ENCODE measurements around the gene RRP1B. TPM values are rescaled to one million over a fixed set of nuclear protein-coding genes. Genes with fewer than 3 reads are reported as not detected.

Gene RRP1B
- total and polyA plus RNA-seq, 5 donors: 4.7 to 12.5 (median 11.2) TPM

- H3K4me1 ChIP-seq (ENCODE audit: control insufficient read depth, insufficient read depth, low read length): peaks cover 14% of the 10 kb centered on the region
- H3K27me3 ChIP-seq (ENCODE audit: control insufficient read depth, insufficient read depth): no peaks in the 10 kb centered on the region
- H3K4me3 ChIP-seq (ENCODE audit: low read length): peak within 1 kb of the TSS; percentile 55
- H3K27ac ChIP-seq (ENCODE audit: low read length): peak within 1 kb of the TSS; percentile 27
- ATAC-seq: peak; percentile 90 to 96
- intact Hi-C loops (cut with DNase I): loop anchor here in 1 of 4 donors (10.0 kb wide), 1 partner anchor 54 kb away; no protein-coding TSS in a partner anchor
- H3K9me3 ChIP-seq (ENCODE audit: control insufficient read depth, low read length): no peaks in the 10 kb centered on the region
- WGBS: under 1% methylated on average over 117 of the region's 117 CpGs
- peak; percentile 87 to 96 (median 95) for DNase-seq
Observed at GRCh38 chr21:43718872-43719747, 59.8 kb downstream of the RRP1B start, which contains the start of gene PDXK. TSS of gene PDXK (plus strand) at chr21:43719129. CDS start at chr21:43719295, 166 bp downstream.

DNA sequence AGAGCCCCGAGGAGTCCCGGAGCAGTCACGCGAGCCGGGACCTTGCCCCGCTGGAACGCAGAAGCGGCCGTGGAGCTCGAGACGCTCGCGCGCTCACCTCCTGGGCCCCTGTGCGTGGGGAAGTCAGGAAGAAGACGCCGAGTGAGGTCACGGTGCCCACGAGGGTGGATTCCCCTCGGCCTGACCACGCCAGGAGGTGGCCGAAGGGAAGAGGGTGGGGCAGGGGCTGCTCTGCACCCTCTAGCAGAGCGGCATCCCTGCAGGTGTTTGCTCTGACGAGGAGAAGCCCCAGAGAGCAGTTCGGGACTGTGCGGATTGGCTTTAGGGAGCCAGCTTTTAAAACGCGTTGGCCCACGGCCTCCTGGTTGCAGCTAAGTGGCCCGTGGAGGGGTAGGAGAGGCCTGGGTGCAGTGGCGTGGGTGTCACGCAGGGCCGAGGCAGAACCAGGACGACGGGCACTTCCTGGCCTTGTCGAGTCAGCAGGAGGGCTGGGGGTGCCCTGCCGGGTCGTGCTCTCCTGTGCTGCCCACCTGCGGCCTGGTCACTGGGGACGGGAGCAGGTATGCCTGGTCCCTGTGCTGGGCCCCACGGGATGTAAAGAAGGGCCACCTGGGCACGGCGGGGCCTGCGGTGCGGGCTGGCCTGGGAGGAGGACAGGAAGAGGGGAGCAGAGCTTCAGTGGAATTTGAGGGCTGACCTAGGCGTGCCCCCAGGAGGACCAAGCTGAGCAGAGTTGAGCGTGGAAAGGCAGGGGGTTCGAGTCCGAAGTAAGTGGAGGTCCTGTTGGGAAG is 60.6 kb downstream of the RRP1B start:
- H3K27me3 ChIP-seq (ENCODE audit: control insufficient read depth, insufficient read depth): no peaks in the 10 kb centered on the region
- peak overlapping the region; percentile 27 for H3K27ac ChIP-seq (ENCODE audit: low read length)
- H3K9me3 ChIP-seq (ENCODE audit: control insufficient read depth, low read length): no peaks in the 10 kb centered on the region
- H3K4me3 ChIP-seq (ENCODE audit: low read length): peak overlapping the region; percentile 55
- DNase-seq: peak in 2 of 3 donors; percentile 65 to 72
- H3K4me1 ChIP-seq (ENCODE audit: control insufficient read depth, insufficient read depth, low read length): peaks cover 14% of the 10 kb centered on the region
- intact Hi-C loops (cut with DNase I): loop anchor here in 2 of 4 donors (5.0 to 10.0 kb wide), 2 partner anchors 33 to 55 kb away; no protein-coding TSS in a partner anchor
- peak; percentile 9 to 20 for ATAC-seq
- WGBS: 14% methylated on average over 49 of the region's 49 CpGs

GRCh38 chr21:43720539-43721166 is 61.3 kb downstream of the RRP1B start:
- ATAC-seq (no peak), DNase-seq (peak in 2 of 3 donors; percentile 51 to 55)
- intact Hi-C loops (cut with DNase I): loop anchor here in 1 of 4 donors (5.0 kb wide), 1 partner anchor 33 kb away; no protein-coding TSS in a partner anchor
- peaks cover 14% of the 10 kb centered on the region for H3K4me1 ChIP-seq (ENCODE audit: control insufficient read depth, insufficient read depth, low read length)
- H3K27me3 ChIP-seq (ENCODE audit: control insufficient read depth, insufficient read depth): no peaks in the 10 kb centered on the region
- no peak overlapping the region for H3K27ac ChIP-seq (ENCODE audit: low read length)
- no peaks in the 10 kb centered on the region for H3K9me3 ChIP-seq (ENCODE audit: control insufficient read depth, low read length)
- peak overlapping the region; percentile 55 for H3K4me3 ChIP-seq (ENCODE audit: low read length)
- WGBS: 85% methylated on average over 16 of the region's 16 CpGs

DNA sequence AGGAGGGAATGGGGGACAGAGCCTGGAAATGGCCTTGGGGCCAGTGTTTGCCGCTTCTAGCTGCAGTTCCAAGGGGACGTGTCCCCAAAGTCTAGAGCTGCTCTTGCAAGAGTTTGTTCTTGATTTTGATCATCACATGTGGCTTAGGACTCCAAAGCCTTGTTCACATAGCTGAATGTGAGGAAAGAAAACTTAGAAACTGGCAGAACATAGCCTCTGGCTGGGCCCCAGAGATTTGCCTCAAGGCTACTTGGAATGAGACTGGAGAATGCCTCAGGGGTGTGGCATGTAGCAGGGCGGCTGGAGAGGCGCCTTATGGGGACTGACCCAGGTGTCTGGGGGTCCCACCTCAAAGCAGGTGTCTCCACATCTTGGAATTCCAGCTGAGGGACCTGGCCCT is 61.8 kb downstream of the RRP1B start:
- 93% methylated on average over 4 of the region's 4 CpGs for WGBS
- H3K27ac ChIP-seq (ENCODE audit: low read length): no peak overlapping the region
- no peak overlapping the region for H3K4me3 ChIP-seq (ENCODE audit: low read length)
- no peaks in the 10 kb centered on the region for H3K27me3 ChIP-seq (ENCODE audit: control insufficient read depth, insufficient read depth)
- ATAC-seq: no peak
- no peaks in the 10 kb centered on the region for H3K9me3 ChIP-seq (ENCODE audit: control insufficient read depth, low read length)
- intact Hi-C loops (cut with DNase I): loop anchor here in 1 of 4 donors (5.0 kb wide), 1 partner anchor 34 kb away; no protein-coding TSS in a partner anchor
- DNase-seq: peak in 2 of 3 donors; percentile 23 to 59
- H3K4me1 ChIP-seq (ENCODE audit: control insufficient read depth, insufficient read depth, low read length): peaks cover 14% of the 10 kb centered on the region

- intact Hi-C loops (cut with DNase I): loop anchor here in 1 of 4 donors (5.0 kb wide), 1 partner anchor 35 kb away; no protein-coding TSS in a partner anchor
- DNase-seq: peak in 2 of 3 donors; percentile 48 to 59
- Histone ChIP-seq H3K4me3 (ENCODE audit: low read length) (no peak overlapping the region), H3K27me3 (ENCODE audit: control insufficient read depth, insufficient read depth) (no peaks in the 10 kb centered on the region), H3K9me3 (ENCODE audit: control insufficient read depth, low read length) (no peaks in the 10 kb centered on the region), H3K27ac (ENCODE audit: low read length) (no peak overlapping the region), H3K4me1 (ENCODE audit: control insufficient read depth, insufficient read depth, low read length) (peaks cover 18% of the 10 kb centered on the region)
- no peak for ATAC-seq
- WGBS: 83% methylated on average over 3 of the region's 3 CpGs
Observed at GRCh38 chr21:43721939-43722338, 62.6 kb downstream of the RRP1B start.

- Histone ChIP-seq H3K9me3 (ENCODE audit: control insufficient read depth, low read length) (no peaks in the 10 kb centered on the region), H3K27me3 (ENCODE audit: control insufficient read depth, insufficient read depth) (no peaks in the 10 kb centered on the region), H3K4me1 (ENCODE audit: control insufficient read depth, insufficient read depth, low read length) (peaks cover 23% of the 10 kb centered on the region), H3K4me3 (ENCODE audit: low read length) (no peak overlapping the region), H3K27ac (ENCODE audit: low read length) (no peak overlapping the region)
- peak in 1 of 3 donors; percentile 45 for DNase-seq
- intact Hi-C loops (cut with DNase I): loop anchor here in 1 of 4 donors (5.0 kb wide), 1 partner anchor 36 kb away; no protein-coding TSS in a partner anchor
- 85% methylated on average over 12 of the region's 12 CpGs for WGBS
- no peak for ATAC-seq
Observed at GRCh38 chr21:43723648-43724047, 64.3 kb downstream of the RRP1B start.

DNA sequence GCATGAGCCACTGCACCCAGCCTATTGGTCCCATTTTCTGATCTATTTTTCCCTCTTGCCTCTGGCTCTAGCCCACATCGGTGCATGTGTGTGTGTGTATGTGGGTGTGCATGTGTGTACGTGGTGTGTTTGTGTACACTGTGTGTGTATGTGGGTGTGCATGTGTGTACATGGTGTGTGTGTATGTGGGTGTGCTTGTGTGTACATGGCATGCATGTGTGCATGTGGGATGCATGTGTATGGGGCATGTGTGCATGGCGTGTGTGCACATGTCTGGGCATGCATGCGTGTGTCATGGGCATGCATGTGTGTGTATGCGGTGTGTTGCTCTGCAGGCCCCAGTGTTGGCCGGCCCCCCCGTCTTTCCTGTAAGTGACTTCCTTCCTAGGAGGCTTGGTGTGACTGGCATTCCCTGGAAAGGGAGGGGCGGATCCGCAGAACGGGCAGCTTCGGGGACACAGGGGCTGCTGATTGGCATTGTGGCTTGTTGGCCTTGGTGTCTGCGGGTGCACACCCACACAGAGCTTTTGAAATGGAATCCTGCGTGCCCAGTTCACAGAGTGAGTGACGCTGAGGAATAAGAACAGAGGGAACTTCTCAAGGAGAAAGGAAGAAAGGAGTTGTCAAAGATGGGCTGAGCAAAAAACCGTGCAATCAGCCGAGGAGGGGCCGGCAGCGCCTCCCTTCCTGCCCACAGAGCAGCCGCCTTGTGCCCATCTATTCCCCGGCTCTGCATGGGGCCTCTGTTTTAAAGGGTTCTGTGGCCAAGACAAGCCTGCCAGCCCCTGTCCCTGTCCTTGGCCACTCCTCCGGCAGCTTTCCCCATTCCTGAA is 67.5 kb downstream of the RRP1B start:
- Histone ChIP-seq H3K4me3 (ENCODE audit: low read length) (no peak overlapping the region), H3K27ac (ENCODE audit: low read length) (peak overlapping the region; percentile 70), H3K9me3 (ENCODE audit: control insufficient read depth, low read length) (no peaks in the 10 kb centered on the region), H3K27me3 (ENCODE audit: control insufficient read depth, insufficient read depth) (no peaks in the 10 kb centered on the region), H3K4me1 (ENCODE audit: control insufficient read depth, insufficient read depth, low read length) (peaks cover 9% of the 10 kb centered on the region)
- no peak for ATAC-seq
- 58% methylated on average over 21 of the region's 21 CpGs for WGBS
- peak; percentile 62 to 74 (median 73) for DNase-seq
- intact Hi-C loops (cut with DNase I): loop anchor here in 1 of 4 donors (5.0 kb wide), 1 partner anchor 50 kb away; the partner anchor contains the start of gene CSTB

DNA sequence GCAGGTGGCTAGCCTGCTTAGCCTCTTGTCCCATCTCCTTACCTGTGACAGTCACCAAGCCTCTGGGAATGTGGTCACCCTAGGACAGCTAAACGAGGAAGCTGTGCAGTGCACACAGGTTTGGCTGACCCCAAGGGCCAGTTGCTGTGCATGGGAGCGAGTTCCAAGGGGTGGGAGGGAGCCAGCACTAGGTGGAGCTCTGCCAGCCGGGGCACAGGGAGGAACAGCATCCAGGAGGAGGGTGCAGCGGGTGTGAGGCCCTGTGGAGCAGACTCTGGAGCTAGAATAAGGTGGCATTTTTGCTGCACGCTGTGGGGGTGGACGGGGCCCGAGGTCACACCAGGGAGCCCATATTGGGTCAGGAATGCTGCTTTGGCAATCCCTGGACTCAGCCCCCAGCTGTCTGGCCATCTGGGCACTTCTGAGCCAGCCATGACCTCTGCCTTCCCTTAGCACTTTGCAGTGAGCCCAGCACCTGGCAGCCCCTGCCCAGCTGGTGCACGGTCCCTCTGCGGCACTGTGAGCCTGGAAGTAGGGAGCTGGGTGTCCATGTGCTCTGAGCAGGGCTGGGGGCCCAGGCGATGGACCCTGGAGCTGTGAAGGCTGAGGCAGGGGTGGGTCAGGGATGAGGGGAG is 68.3 kb downstream of the RRP1B start:
- no peaks in the 10 kb centered on the region for H3K9me3 ChIP-seq (ENCODE audit: control insufficient read depth, low read length)
- H3K27me3 ChIP-seq (ENCODE audit: control insufficient read depth, insufficient read depth): no peaks in the 10 kb centered on the region
- DNase-seq: peak; percentile 54 to 77 (median 66)
- peak; percentile 1 to 4 for ATAC-seq
- WGBS: 49% methylated on average over 10 of the region's 10 CpGs
- no peak overlapping the region for H3K4me3 ChIP-seq (ENCODE audit: low read length)
- intact Hi-C loops (cut with DNase I): loop anchor here in 1 of 4 donors (5.0 kb wide), 1 partner anchor 50 kb away; the partner anchor contains the start of gene CSTB
- peaks cover 9% of the 10 kb centered on the region for H3K4me1 ChIP-seq (ENCODE audit: control insufficient read depth, insufficient read depth, low read length)
- H3K27ac ChIP-seq (ENCODE audit: low read length): peak overlapping the region; percentile 70

- ATAC-seq (peak in 1 of 2 donors; percentile 11), DNase-seq (peak in 2 of 3 donors; percentile 75 to 76)
- H3K4me3 ChIP-seq (ENCODE audit: low read length): peak overlapping the region; percentile 53
- 13% methylated on average over 7 of the region's 7 CpGs for WGBS
- peak overlapping the region; percentile 70 for H3K27ac ChIP-seq (ENCODE audit: low read length)
- intact Hi-C loops (cut with DNase I): loop anchor here in 1 of 4 donors (5.0 kb wide), 1 partner anchor 49 kb away; the partner anchor contains the start of gene CSTB
- H3K9me3 ChIP-seq (ENCODE audit: control insufficient read depth, low read length): no peaks in the 10 kb centered on the region
- no peaks in the 10 kb centered on the region for H3K27me3 ChIP-seq (ENCODE audit: control insufficient read depth, insufficient read depth)
- H3K4me1 ChIP-seq (ENCODE audit: control insufficient read depth, insufficient read depth, low read length): peaks cover 9% of the 10 kb centered on the region
Observed at GRCh38 chr21:43728154-43728466, 68.8 kb downstream of the RRP1B start.

Data from right cardiac atrium (tissue), 5 donors.